Breast epithelium (tissue), 4 donors: ENCODE data around the gene TTC7B. TPM values are rescaled to one million over a fixed set of nuclear protein-coding genes. Genes with fewer than 3 reads are reported as not detected.
"Not testable (repeated sequence)": the region's sequence is repeated elsewhere in the genome, so short reads cannot be mapped to it uniquely, and the experiment has no call there.

ENCODE experiments used
- DNase-seq, 2 donors: peaks; one replicate each; pipeline ENCODE4 v3.0.0-alpha.2; 2019; ENCODE audit warnings: low spot score in 2 of 2
- H3K27ac ChIP-seq, 2 donors: fragments of 200-600 bp; sonication (generic) in 1 of 2; one replicate each; pipeline ENCODE4 v1.5.1; 2016 to 2019; ENCODE audit warnings: mild to moderate bottlenecking in 1 of 2
- H3K27me3 ChIP-seq, 2 donors: fragments of 200-600 bp; sonication (generic) in 1 of 2; one replicate each; pipeline versions ENCODE4 v1.5.1 to v1.6.0; 2017 to 2019; ENCODE audit warnings: control low read depth in 1 of 2, mild to moderate bottlenecking in 1 of 2
- H3K36me3 ChIP-seq: fragments of 200-600 bp; one replicate; pipeline ENCODE4 v1.5.1; 2019
- H3K4me1 ChIP-seq, 2 donors: fragments of 200-600 bp; sonication (generic); one replicate each; pipeline ENCODE4 v1.5.1; 2016 to 2019; ENCODE audit warnings: control low read depth in 1 of 2
- H3K4me3 ChIP-seq, 3 donors: fragments of 200-600 bp; sonication (generic); 1 replicate in 2 of 3; 2 replicates in 1 of 3; pipeline ENCODE4 v1.5.1; 2016 to 2019; ENCODE audit warnings: mild to moderate bottlenecking in 3 of 3, moderate library complexity in 2 of 3
- H3K9me3 ChIP-seq, 2 donors: fragments of 200-600 bp; sonication (generic) in 1 of 2; one replicate each; pipeline ENCODE4 v1.5.1; 2016 to 2019; ENCODE audit warnings: control low read depth in 1 of 2
- CTCF ChIP-seq, 3 donors: fragments of 450-650 bp; IDR thresholded peaks; one replicate each; pipeline ENCODE4 v1.5.1; 2016 to 2017; ENCODE audit warnings: antibody characterized with exemption in 3 of 3, mild to moderate bottlenecking in 3 of 3, moderate library complexity in 3 of 3
- POLR2A ChIP-seq: fragments of 450-650 bp; IDR thresholded peaks from one replicate; pipeline ENCODE4 v1.6.1; 2016; ENCODE audit warnings: antibody characterized with exemption, mild to moderate bottlenecking, moderate library complexity
- POLR2AphosphoS5 ChIP-seq, 3 donors: sonication (generic); formaldehyde crosslinking; IDR thresholded peaks; one replicate each; pipeline ENCODE4 v1.6.1; 2017; ENCODE audit warnings: antibody characterized with exemption in 3 of 3
- intact Hi-C: fragments of 100-400 bp; cut with DNase I; formaldehyde crosslinking; loops from one replicate; pipeline ENCODE4 v1.15.1; 2023; ENCODE audit warnings: low total_unique reads
- total RNA-seq, 3 donors: library from RNA; depleted of rRNA; stranded (reverse); fragments of >200 nt; gene quantifications; one replicate each; pipeline ENCODE4 v1.1.0, GENCODE V29; 2016

Gene TTC7B
- total RNA-seq, 3 donors from 2014 or later: 14.0 to 29.1 (median 22.0) TPM

DNA sequence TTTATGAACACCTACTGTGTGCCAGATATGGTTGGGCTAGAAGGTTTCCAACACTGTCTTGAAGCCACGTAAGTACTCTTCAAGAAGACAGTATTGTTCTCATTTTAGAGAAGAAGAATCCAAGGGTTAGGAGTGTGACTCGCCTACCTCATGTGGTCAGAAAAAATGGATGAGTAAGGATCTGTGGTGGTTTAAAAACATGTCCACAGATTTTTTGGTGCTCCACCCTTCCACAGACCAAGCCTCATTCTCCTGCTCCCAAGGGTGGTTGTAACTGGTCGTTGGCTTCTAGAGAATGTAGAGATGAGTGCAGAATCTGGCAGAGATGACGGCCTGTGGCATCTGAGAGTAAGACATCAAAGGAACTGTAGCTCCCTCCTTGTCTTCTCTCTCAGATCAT is 30.3 kb upstream of the TTC7B start:
- Histone ChIP-seq H3K36me3 (no peaks in the 10 kb centered on the region), H3K4me1 (no peaks in the 10 kb centered on the region), H3K27ac (no peak overlapping the region), H3K27me3 (no peaks in the 10 kb centered on the region), H3K4me3 (no peak overlapping the region), H3K9me3 (no peaks in the 10 kb centered on the region)
- TF ChIP-seq CTCF (IDR thresholded peaks at IDR 0.05) (no peak), POLR2A (no peak)
- no peak for DNase-seq
- intact Hi-C loops: no loop called here

GRCh38 chr14:90844321-90844720 is 28.1 kb upstream of the TTC7B start:
- H3K9me3 ChIP-seq: no peaks in the 10 kb centered on the region
- DNase-seq: no peak
- H3K36me3 ChIP-seq: no peaks in the 10 kb centered on the region
- no peaks in the 10 kb centered on the region for H3K27me3 ChIP-seq
- TF ChIP-seq CTCF (IDR thresholded peaks at IDR 0.05) (no peak), POLR2A (no peak), POLR2AphosphoS5 (IDR thresholded peaks at IDR 0.05) (no peak)
- intact Hi-C loops: no loop called here
- H3K27ac ChIP-seq: no peak overlapping the region
- no peak overlapping the region for H3K4me3 ChIP-seq
- H3K4me1 ChIP-seq: no peaks in the 10 kb centered on the region

DNA sequence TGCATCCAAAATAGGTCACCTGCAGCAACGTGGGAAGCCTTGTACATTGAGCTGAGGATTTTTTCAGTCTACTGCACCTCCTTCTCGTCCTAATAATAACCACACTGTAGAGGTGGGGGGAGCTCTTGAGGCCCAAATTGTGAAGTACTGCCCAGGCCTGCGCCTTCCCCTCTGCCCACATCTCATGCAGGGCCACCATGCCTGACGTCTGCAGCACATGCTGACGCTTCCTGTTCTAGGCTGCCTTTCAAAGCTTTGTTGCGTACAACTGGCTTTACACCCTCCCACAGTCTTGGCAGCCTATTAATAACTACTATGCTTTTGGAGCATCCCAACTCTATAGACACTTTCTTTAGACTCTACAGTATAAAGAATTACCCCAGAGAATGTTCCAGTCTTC is 26.5 kb upstream of the TTC7B start:
- intact Hi-C loops: no loop called here
- TF ChIP-seq POLR2A: no peak
- TF ChIP-seq POLR2AphosphoS5 (IDR thresholded peaks at IDR 0.05): no peak
- TF ChIP-seq CTCF (IDR thresholded peaks at IDR 0.05): no peak
- Histone ChIP-seq H3K9me3 (no peaks in the 10 kb centered on the region), H3K4me3 (no peak overlapping the region), H3K4me1 (no peaks in the 10 kb centered on the region), H3K36me3 (no peaks in the 10 kb centered on the region), H3K27ac (no peak overlapping the region), H3K27me3 (no peaks in the 10 kb centered on the region)
- peak in 1 of 2 donors; percentile 10 for DNase-seq

GRCh38 chr14:90840667-90841066 is 24.4 kb upstream of the TTC7B start:
- H3K36me3 ChIP-seq, H3K27me3 ChIP-seq, H3K9me3 ChIP-seq, intact Hi-C loops, H3K4me1 ChIP-seq, H3K4me3 ChIP-seq: not testable (repeated sequence)
- DNase-seq: peak in 1 of 2 donors; percentile 1
- H3K27ac ChIP-seq: peak overlapping the region in 1 of 2 donors; percentile 19

- DNase-seq: peak in 1 of 2 donors; percentile 12
- no peak overlapping the region for H3K4me3 ChIP-seq
- H3K9me3 ChIP-seq: no peaks in the 10 kb centered on the region
- H3K4me1 ChIP-seq: no peaks in the 10 kb centered on the region
- intact Hi-C loops: no loop called here
- no peaks in the 10 kb centered on the region for H3K36me3 ChIP-seq
- peak overlapping the region; percentile 54 to 87 for H3K27ac ChIP-seq
- H3K27me3 ChIP-seq: no peaks in the 10 kb centered on the region
- TF ChIP-seq CTCF (IDR thresholded peaks at IDR 0.05) (no peak), POLR2AphosphoS5 (IDR thresholded peaks at IDR 0.05) (no peak), POLR2A (no peak)
These were observed 23.6 kb upstream of the TTC7B start for GRCh38 chr14:90839889-90840266.
